ENCODE data around the gene PPM1L.

DNA sequence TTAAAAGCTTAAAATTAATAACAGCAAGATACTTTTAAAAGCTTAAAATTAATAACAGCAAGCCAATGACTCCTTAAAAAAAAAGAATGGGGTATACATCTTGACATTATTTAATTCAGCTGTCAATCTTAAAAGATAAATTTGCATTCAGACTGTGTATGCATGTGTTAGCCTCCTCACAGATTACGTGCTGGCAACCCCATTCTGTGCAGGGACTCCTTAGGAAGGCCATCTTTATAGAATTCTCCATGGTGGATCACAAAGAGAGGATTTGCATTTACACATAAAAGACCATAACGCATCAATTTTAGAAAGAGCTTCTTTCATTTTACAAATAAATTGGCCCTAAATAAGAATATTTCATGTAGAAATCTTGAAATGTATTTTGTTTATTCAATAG lies 261.9 kb downstream of the PPM1L start:
- TF ChIP-seq RFX5 (IDR thresholded peaks at IDR 0.05; ENCODE audit: low read depth, low read length), result no peak
- no peak for TF ChIP-seq YY1 (IDR thresholded peaks at IDR 0.05; ENCODE audit: insufficient read depth, insufficient replicate concordance, low read depth, low read length)
- no peak for TF ChIP-seq MAZ (IDR thresholded peaks at IDR 0.05; ENCODE audit: borderline replicate concordance, low read depth, low read length)
- TF ChIP-seq MAZ (CRISPR knock-in tag; IDR thresholded peaks at IDR 0.05; ENCODE audit: low read depth), result no peak
- no peak for TF ChIP-seq BRCA1 (CRISPR knock-in tag; IDR thresholded peaks at IDR 0.05)
- no peak for TF ChIP-seq NBN (conservative IDR thresholded peaks at IDR 0.05)
- no peak for TF ChIP-seq SALL1 (CRISPR knock-in tag; IDR thresholded peaks at IDR 0.05)
- no peak for TF ChIP-seq MEF2D (CRISPR knock-in tag; IDR thresholded peaks at IDR 0.05)
- no peak for TF ChIP-seq EZH2 (conservative IDR thresholded peaks at IDR 0.05; ENCODE audit: low read depth, low read length)

Data from HepG2 (cell line).